Epithelial cell of esophagus (primary cell): Measurements from ENCODE around the gene CHRM4.

ENCODE experiments used
- DNase-seq: peaks from one replicate; pipeline ENCODE4 v3.0.0; 2010; ENCODE audit warnings: low read depth
- H3K4me3 ChIP-seq: 2 replicates; pipeline ENCODE4 v1.5.1; 2011; ENCODE audit warnings: mild to moderate bottlenecking, low read length, control low read depth
- TF ChIP-seq, protein P1 (sequence below): IDR thresholded peaks from 2 replicates; pipeline ENCODE4 v1.5.1; 2011; ENCODE audit warnings: low read depth, mild to moderate bottlenecking, low read length, control low read depth, inconsistent platforms; ENCODE audit not compliant: insufficient read depth; ENCODE audit errors: missing control alignments

Gene CHRM4

DNA sequence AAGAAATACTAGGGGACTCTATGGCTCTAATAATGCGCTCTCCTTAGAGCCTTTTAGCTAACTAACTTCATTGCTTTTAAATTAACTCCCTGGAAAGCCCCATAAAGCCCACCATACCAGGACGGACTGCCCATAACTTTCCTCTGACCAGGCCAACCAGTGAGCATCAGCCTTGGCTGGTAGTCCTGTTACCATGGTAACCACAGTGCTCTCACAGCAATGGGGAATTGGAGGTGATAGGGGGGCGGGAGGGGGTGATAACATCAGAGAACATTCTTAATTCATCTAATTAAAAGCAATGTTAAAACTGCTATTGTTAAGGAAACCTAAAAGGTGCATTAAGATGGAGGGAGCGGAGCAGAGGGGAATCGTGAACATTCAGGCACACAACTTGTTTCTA, 27.2 kb upstream of the CHRM4 start:
- no peak overlapping the region for H3K4me3 ChIP-seq
- DNase-seq: no peak
- TF ChIP-seq, protein P1, sequence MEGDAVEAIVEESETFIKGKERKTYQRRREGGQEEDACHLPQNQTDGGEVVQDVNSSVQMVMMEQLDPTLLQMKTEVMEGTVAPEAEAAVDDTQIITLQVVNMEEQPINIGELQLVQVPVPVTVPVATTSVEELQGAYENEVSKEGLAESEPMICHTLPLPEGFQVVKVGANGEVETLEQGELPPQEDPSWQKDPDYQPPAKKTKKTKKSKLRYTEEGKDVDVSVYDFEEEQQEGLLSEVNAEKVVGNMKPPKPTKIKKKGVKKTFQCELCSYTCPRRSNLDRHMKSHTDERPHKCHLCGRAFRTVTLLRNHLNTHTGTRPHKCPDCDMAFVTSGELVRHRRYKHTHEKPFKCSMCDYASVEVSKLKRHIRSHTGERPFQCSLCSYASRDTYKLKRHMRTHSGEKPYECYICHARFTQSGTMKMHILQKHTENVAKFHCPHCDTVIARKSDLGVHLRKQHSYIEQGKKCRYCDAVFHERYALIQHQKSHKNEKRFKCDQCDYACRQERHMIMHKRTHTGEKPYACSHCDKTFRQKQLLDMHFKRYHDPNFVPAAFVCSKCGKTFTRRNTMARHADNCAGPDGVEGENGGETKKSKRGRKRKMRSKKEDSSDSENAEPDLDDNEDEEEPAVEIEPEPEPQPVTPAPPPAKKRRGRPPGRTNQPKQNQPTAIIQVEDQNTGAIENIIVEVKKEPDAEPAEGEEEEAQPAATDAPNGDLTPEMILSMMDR: no peak

DNA sequence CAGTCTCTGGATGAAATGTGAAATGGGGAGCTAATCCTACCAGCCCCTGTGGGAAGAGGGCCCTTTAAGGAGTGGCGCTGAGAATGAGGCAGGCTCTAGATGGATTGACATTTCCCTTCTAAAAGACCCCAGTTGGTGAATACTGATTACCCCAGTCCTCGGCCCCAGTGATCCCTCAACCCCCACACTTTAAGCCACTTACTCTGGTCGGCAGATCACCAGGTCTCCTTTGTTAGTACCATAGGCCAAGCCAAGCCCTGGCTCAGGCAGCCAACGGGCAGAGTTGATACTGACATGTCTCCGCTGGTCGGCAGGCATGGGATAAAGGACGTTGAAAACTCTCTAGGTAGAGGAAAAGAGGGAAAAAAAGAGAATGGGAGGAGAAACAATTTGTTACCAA, 26.1 kb upstream of the CHRM4 start:
- no peak overlapping the region for H3K4me3 ChIP-seq
- TF ChIP-seq, protein P1: no peak
- DNase-seq: no peak

DNA sequence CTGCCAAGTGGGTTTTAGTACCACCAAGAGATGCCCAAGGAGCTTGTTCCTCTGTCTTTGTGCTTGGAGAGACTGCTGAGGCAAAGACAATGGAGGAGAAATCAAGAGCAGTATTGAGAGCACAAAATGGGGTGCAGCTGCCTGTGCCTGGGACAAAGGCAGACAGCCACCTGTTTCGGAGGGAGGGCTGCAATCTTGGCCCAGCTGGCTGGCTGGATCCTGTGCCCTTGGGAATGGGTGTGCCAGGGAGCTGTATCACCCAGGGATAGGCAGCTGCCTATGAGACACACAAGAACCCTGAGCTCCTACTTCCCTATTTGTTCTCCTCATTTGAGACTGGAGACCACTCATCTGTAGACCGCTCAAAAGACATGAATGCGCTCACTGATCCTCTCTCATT, 23.3 kb upstream of the CHRM4 start:
- no peak for DNase-seq
- TF ChIP-seq, protein P1: no peak
- no peak overlapping the region for H3K4me3 ChIP-seq

DNA sequence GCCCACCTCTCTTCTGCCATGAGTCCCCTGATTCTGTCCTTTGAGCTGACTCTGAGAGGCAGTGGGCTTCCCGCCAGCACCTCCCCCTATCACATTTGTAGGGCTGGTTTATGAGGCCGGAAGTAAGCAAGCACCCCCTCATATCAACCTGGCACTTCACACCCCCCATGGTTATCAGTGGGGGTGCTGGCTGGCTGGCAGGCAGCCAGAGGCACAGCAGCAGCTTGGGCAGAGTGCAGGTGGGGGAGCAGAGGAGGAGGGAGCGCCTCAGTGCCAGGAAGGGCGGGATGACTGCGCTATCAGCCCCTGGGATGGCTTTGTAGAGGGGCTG, 22.9 kb upstream of the CHRM4 start:
- H3K4me3 ChIP-seq: no peak overlapping the region
- TF ChIP-seq, protein P1: no peak
- DNase-seq: no peak

DNA sequence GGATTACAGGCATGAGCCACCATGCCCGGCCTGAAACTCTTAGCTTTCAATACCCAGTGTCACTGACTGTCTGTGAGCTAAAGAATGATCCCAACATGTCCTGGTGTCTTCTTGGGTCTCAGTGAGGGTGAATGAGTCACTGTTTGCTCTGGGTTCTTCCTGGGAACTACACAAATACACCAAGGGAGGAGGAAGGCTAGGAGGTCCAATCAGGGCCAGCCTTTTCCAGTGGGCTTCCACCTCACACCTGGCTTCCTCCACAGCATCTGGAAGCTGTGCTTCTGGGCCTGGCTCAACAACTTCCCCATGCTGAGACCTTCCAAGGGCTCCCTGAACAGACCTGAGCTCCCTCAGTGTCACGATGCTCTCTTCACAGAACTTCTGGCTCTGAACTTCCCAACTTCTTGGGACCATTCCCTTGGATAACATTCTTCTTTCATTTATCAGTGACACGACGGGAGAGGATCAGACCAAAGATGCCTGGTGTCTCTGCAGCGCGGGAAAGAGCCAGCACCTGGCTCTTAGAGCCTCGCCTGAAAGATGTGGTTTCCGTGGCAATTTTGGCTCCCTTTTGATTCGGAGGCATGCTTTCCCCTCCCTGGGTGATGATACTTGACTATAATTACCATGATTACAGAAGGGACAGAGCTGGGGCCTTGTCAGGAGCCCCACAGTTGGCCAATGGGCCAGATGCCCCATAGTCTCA, 22.3 kb upstream of the CHRM4 start:
- H3K4me3 ChIP-seq: no peak overlapping the region
- peak; percentile 42 for DNase-seq
- TF ChIP-seq, protein P1: no peak

DNA sequence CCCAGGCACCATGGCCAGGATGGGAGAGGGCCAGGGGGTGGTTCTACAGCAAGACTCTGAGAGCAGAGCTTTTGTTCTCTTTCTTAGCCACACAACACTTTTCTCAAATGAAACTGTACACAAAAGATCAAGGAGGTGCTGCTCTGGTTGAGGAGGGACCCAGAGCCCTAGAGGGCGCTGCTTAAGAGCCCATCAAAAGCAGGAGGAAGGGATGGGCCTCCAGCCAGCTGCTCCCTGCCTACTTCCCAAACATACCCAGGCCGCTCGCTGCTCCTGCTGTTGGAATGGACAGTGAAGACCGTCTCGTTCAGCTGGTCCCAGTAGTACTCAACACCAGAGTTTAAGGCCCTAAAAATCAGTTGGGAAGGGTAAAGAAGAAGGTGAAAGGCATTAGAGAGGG, 18.4 kb upstream of the CHRM4 start:
- no peak overlapping the region for H3K4me3 ChIP-seq
- TF ChIP-seq, protein P1: peak; percentile 7
- no peak for DNase-seq

DNA sequence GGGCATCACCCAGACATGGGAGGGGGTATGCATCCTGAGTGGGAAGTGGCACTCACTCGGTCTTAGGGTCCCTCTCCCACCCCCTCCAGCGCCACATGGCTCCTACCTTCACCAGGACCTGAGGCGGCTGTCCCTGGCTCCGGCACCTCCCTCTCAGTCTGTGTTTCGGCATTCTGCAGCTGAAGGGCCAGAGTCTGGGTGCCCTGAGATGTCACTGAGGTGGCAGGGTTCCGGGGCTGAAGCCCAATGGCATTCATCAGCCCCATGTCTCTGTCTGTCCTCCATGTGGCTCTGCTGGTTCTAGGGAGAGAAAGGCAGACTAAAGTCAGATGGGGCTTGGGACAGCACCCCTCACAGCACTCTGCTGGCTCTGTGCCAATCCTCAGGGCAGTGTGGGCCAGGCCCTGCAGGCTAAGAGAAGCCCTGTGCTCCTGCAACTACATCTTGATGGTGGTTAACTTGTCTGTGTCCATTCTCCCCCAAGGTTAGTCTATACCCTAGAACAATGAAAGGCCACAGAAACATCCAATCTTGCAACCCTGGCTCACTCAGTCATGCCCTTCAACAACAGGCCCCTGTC, 16.9 kb upstream of the CHRM4 start:
- TF ChIP-seq, protein P1: no peak
- DNase-seq: no peak
- no peak overlapping the region for H3K4me3 ChIP-seq
